NCI-H2081 treated with DMSO at 0.1 percent for 48 hours (cell line): ENCODE results near the gene CLDN3.
"Not testable (repeated sequence)": the region's sequence is repeated elsewhere in the genome, so short reads cannot be mapped to it uniquely, and the experiment has no call there.

Experiments used
- DNase-seq: peaks from one replicate; lab custom pipeline; 2025; lab: John Stamatoyannopoulos, UW

CLDN3 gene

DNA sequence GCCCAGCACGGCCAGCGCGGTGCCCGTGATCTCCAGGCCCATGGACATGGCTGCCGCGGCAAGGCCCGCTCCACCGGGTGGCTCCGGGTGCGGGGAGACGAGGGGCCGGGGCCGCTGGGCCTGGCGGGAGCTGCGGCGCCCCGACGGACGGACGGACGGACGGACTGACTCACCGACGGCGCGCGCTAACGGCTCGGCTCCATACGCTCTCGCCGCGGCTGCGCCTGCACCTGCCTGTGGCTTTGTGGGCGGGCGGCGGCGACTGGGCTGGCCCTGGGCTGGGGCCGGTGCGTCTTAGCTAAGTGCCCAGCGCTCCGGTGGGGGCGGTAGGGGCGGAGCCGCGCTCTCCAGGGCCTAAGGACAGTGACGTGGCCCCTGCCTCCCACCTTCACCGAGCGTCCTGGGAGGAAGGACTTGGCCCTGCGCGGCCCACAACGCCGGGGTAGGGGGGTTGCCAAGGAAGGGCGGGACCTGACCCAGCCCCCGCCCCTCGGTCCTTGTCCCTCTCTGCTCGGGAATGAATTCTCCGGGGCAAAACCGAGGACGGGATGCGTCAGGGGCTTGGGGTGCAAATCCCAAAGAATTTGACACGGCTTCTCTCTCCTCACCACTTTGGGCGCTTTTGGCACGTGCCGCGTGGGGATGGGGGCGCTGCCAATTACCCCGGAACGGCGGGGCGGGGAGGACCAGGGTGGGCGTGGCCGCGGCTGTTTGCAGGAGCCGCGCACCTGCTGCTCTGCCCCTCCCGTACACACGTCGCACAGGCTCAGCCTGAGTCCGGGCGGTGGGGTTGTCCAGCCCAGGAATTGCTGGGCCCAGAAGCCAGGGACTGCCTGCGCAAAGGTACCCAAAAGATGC lies at the start of gene CLDN3:
Gene CLDN3, minus strand, starts transcription at position 269 of the 858 bp plus-strand sequence. Its CDS starts 221 bp downstream, at position 48.
- DNase-seq, result peak; percentile 69

DNA sequence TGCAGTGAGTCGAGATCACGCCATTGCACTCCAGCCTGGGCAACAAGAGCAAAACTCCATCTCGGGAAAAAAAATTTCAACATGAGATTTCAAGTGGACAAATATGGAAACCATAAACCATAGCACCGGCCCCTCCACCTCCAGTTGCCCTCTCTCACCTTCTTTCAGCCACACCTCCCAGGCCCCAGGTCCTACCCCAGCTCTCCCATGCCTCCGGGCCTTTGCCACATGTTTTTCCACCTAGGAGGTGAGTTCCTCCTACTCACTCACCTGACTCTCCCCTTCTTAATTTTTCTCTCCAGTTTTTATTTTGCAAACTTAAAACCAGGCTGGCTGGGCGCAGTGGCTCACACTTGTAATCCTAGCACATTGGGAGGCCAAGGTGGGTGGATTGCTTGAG lies 47.1 kb upstream of the CLDN3 start:
- DNase-seq, result no peak

- DNase-seq, result no peak
These were observed 45.4 kb upstream of the CLDN3 start for GRCh38 chr7:73815436-73815835.

GRCh38 chr7:73812996-73813395 lies 42.9 kb upstream of the CLDN3 start:
- no peak for DNase-seq

DNA sequence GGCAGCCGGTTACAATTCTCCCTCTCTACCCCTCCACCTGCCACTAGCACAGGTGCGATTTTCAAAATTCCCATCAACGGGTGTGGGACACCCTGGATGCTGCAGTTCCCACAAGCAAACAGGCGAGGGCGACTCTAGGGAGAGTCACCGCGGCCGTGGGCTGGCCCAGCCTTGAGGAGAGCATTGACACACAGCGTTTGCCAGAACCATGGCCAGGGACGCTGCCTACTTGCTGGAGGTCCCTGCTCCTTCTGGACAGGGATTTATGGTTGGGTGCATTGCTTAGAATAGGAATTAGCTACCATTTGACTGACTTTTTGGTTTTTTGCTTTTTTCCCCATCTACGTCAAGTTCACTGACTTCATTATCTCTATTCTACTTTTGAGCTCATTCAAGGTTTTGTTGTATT lies 41.7 kb upstream of the CLDN3 start:
- no peak for DNase-seq

DNA sequence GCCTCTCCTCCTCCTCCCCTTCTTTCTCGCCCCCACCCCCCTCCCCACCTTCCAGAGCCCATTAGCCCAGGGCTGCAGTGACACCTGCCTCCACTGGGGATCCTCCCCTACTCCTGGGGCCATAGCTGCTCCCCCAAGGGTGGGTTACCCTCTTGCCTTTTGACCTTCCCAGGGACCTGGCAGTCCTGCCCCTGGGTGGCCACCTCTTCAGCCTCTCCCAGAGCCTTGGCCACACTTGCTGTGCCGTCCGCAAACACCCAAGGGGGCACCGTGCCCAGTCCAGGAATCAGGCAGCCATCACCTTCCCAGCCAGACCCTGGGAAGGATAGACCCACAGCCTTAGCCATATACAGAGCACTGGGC lies 40.9 kb upstream of the CLDN3 start:
- no peak for DNase-seq

DNA sequence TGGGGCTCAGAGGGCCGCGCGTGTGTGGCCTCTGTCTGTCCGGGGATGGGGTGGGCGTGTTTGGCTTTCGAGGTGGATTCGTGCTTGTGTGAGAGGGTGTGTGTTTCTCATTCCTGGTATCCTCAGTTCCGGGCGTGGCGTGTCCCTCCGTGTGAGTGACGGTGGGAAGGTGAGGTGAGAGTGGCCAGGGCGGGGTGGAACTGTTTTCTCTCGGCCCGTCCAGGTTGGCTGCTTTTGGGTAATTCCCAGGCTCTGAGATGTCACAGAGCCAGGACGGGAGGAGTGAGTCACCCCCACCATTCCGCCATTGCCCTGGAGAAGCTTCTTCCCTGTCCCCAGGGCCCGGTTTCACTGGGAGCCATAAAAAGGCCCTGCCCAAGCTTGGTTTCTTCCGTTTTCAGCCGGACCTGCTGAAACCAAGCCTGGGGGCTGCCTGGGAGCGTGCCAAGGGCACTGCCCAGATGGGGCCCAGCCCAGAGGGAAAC lies 39.4 kb upstream of the CLDN3 start:
- DNase-seq, result no peak

GRCh38 chr7:73802459-73802858 lies 32.4 kb upstream of the CLDN3 start:
- no peak for DNase-seq

DNA sequence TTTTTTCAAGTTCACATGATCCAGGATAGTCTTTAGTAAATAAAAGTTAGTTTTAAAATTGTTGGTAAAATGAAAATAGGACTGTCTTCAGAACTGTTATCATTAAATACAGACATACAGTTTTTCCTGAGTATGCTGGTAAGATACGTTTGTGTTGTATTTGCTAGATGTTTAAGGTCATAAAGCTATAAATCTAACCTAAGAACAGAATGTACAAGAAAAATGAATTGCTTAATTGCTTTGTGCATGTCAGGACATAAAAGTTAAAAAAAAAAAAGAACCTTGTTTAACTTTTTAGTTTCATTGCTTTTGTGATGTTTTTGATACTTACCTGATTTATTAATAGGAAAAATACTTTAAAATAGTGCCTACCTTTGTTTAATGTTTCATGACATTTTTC lies 31.5 kb upstream of the CLDN3 start:
- no peak for DNase-seq

DNA sequence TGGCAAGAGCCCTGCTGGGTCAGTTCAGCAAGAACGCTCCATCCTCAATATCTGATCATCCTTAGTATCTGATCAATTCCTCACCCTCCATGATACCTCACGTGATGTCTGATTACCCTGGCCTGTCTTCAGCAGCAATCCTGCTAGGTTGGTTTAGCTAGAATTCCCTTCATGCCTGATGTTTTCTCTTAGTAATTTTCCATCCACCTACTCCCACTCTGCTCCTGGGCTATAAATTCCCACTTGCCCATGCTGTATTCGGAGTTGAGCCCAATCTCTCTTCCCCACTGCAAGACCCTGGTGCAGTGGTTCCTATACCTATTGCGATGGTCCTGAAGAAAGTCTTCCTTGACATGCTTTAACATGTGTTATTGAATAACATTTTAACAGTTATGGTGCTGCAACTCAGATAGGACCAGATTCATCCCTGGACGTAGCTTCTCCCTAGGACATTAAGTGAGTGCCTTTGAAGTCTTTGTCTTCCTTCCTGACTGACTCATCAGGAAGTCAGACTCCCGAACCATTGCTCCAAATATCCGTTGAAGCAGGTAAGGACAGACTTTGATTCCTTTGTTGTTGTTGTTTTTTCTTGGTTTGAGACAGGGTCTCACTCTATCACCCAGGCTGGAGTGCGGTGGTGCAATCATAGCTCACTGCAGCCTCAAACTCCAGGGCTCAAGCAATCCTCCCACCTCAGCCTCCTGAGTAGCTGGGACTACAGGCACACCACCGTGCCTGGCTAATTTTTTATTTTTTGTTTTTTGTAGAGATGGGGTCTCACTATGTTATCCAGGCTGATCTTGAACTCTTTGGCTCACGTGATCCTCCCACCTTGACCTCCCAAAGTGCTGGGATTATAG lies 29.4 kb upstream of the CLDN3 start:
- no peak for DNase-seq

- not testable (repeated sequence) for DNase-seq
These were observed 27.1 kb upstream of the CLDN3 start for GRCh38 chr7:73797176-73797575.

- not testable (repeated sequence) for DNase-seq
These were observed 26.6 kb upstream of the CLDN3 start for GRCh38 chr7:73796656-73797055.

DNA sequence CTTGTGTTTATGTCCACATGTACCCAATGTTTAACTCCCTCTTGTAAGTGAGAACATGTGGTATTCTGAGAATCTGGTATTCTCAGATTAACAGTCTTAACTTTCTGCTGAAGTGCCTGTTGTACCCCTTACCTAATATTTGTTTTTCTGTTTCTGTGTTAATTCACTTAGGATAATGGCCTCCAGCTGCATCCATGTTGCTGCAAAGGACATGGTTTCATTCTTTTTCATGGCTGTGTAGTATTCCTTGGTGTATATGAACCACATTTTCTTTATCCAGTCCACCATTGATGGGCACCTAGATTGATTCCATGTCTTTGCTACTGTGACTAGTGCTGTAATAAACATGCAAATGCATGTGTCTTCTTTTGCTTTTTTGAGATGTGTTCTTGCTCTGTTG lies 25.1 kb upstream of the CLDN3 start:
- not testable (repeated sequence) for DNase-seq

DNA sequence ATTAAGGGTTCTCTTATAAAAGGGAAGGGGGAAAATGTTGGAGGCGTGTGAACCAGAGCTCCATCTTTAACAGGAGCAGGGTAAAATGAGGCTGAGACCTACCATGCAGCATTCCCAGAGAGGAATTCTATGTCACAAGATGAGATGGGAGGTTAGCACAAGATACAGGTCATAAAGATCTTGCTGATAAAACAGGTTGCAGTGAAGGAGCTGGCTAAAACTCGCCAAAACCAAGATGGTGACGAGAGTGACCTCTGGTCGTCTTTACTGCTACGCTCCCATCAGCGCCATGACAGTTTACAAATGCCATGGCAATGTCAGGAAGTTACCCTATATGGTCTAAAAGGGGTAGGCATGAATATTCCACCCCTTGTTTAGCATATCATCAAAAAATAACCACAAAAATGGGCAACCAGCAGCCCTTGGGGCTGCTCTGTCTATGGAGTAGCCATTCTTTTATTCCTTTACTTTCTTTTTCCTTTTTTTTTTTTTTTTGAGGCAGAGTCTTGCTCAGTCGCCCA lies 21.2 kb upstream of the CLDN3 start:
- not testable (repeated sequence) for DNase-seq

GRCh38 chr7:73789051-73789450 lies 19.0 kb upstream of the CLDN3 start:
- no peak for DNase-seq

- DNase-seq, result not testable (repeated sequence)
These were observed 17.6 kb upstream of the CLDN3 start for GRCh38 chr7:73787786-73788048.

DNA sequence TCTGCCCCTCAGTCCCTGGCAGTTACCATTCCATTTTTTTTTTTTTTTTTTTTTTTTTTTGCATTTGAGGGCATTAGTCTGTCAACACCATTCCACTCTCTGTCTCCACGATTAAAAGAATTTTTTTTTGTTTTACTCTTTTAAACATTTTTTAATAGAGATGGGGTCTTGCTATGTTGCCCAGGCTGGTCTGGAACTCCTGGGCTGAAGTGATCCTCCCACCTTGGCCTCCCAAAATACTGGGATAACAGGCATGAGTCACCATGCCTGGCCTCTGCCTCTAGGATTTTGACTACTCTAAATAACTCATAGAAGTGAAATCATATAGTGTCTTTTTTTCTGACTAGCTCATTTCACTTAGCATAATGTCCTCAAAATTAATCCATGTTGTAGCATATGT lies 16.5 kb upstream of the CLDN3 start:
- no peak for DNase-seq

- DNase-seq, result no peak
These were observed 9.4 kb upstream of the CLDN3 start for GRCh38 chr7:73779517-73779916.

DNA sequence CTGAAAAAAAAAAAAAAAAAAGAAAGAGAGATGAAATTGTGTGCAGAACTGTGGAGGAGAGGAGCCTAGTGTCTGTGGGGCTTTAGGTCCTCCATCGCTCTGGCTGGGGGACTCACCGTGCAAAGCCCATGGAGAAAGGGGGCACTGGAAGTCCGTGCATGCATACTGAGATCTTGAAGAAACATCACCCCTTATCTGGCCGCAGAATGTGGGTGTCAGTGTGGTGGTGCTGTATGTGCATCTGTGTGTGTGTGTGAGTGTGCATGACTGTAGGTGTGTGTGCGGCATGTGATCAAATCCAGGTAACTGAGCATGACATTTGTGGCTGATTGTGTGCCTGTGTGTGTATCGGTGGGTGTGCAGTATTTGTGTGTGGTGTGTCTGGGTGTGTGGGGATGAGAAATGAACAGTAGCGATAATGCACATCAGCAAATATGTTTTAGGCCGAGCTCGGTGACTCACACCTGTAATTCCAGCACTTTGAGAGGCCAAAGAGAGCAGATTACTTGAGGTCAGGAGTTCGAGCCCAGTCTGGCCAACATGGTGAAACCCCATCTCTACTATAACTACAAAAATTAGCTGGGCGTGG lies 8.8 kb upstream of the CLDN3 start:
- DNase-seq, result no peak

- no peak for DNase-seq
These were observed 4.9 kb upstream of the CLDN3 start for GRCh38 chr7:73774923-73775322.

DNA sequence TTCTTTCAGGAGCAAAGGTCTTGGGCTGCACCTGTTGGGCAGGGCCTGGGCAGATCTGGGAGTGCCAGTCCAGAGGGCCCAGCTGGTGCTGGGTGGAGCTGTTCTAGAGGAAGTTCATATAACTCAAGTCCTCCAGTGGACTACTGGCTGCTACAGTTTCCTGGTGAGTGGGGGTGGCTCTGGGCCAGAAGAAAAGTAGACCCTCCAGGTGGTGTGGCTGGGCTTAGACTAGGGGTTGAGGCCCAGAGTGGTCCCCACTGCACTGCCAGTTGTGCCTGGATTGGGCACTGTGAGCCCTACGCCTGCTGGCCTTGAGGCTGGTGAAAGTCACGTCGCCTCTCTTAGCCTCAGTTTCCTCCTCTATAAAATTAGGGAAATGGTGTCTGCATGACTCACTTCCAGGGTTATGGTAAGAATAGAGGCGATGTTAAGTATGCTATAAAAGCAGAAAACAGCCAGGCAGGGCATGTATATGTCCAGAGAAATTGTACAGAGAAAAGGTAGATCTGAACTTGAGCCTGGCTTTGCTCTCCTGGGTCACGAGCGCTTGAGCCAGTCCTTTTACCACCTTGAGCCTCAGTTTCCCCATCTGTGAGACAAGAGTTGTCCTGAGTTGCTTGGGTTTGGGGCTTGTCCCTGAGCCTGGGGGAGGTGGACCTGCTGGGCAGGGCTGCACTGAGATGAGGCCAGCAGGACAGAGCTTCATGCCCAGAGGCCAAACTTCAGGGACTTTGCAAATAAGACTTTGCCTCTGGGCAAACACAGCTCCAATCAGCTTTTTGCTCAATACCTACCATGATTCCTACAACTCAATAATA lies 3.8 kb upstream of the CLDN3 start:
- no peak for DNase-seq
